Left lobe of liver (tissue), 2 donors: ENCODE measurements around the gene ZNF428. TPM values are rescaled to one million over a fixed set of nuclear protein-coding genes. Genes with fewer than 3 reads are reported as not detected.
A peak's percentile ranks its signal among the peaks of the same experiment; 100 is the strongest.
"Not testable (repeated sequence)": the region's sequence is repeated elsewhere in the genome, so short reads cannot be mapped to it uniquely, and the experiment has no call there.

Experiments
- ATAC-seq: fragments of 200-7000 bp; cut with Tn5 transposase; one replicate; pipeline ENCODE4 v1.9.1; 2020; ENCODE audit warnings: mild to moderate bottlenecking, moderate library complexity
- DNase-seq: peaks from one replicate; pipeline ENCODE4 v3.0.0-alpha.2; 2020; ENCODE audit warnings: low spot score
- total RNA-seq: library from RNA; stranded (reverse); gene quantifications from one replicate; pipeline ENCODE4 v1.2.1, GENCODE V29; 2021
- donor health status: DM: no; HTN: no; CAD: no; lungs with moderate emphysema.
- donor health status: DM: no; HTN: yes; CAD: no.

ZNF428 gene, protein sequence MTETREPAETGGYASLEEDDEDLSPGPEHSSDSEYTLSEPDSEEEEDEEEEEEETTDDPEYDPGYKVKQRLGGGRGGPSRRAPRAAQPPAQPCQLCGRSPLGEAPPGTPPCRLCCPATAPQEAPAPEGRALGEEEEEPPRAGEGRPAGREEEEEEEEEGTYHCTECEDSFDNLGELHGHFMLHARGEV
- 15.7 TPM for total RNA-seq

DNA sequence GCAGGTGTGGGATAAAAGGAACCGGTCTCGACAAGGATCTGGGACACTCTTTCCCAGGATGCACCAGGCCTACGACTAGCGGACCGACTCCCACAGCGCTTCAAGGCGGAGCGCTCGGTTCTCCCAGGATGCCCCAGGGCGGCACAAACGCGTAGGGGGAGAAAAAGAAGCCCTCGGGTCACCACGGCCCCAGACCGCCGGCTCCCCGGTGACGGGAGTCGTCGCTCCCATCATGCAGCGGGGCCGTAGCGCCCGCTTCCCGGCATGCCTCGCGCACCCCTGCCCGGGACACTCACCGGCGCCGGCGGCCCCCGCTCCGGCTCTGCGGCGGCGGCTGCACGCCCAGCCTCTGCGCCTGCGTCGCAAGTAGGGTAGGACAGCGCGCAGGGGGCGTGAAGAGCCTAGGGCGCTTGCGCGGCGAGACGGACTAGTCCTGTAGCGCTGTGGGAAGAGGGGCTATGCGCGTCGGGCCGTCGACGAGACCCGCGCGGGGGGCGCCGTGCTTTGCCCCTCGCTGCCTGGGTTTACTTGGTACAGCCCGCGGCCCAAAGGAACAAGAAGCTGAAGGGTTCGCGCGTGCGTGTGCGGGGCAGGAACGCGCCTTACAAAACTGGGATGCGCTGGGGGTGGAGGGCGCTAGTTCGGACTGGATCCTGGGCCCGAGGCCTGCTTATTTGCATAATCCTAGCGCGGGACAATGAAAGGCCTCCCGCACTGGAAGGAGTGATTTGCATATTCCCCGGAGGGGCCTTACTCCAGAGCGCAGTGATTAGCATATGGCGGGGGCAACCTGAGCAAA, at the start of gene ZNF428:
ZNF428 (minus strand) TSS at position 368 of the 799 bp plus-strand sequence. CDS start 5,325 bp downstream, outside the sequence.
- peak; percentile 88 for DNase-seq
- peak; percentile 89 for ATAC-seq

DNA sequence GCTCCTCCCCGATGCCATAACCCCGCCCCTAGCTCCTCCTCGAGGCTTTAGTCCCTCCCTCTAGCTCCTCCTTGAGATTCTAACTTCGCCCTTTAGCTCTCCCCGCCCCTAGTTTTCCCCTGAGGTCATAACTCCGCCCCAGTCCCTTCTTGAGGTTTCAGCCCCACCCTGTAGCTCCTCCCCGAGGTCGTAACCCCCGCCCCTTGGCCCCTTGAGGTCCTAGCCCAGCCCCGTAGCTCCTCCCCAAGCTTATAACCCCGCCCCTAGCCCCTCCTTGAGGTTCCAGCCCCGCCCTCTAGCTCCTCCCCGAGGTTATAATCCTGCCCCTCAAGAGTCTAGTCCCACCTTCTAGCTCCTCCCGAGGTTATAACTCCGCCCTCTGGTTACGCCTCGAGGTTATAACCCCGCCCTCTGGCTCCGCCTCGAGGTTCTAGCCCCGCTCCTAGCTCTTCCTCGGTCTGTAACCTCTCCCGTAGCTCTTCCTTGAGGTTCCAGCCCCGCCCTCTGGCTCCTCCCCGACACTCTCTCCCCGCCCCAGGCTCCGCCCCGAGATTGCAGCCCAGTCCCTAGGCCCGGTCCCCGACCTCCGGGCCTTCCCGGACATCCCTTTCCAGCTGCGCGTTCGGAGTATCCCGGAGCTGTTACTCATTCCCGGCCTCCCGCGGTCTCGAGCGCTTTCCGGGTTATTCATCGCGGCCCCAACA, 49.1 kb upstream of the ZNF428 start:
- DNase-seq (peak; percentile 89), ATAC-seq (peak; percentile 83)

DNA sequence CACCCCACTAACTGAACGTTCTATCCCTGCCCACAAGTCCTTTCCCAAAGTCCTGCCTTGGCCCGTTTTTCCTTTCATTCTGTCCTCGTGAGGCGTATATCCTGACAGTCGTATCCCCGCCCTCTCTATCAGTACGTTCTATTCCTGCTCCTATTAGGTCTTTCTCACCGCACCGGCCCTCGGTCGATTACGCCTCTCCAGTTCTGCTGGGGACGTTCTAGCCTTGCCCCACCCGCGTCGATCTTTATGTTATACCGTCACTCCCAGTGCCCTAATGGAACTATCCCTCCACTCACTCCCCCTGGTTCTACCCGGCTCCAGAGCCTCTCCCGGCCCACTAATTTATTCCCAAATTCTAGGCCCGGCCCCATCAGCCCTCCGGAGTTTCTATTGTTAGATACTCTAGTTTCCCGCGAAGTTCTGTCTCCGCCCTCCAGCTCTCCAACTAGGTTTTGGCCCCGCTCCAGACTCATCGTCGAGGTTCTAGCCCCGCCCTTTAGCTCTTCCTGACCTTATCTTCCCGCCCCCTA, 48.5 kb upstream of the ZNF428 start:
- no peak for ATAC-seq
- no peak for DNase-seq

DNA sequence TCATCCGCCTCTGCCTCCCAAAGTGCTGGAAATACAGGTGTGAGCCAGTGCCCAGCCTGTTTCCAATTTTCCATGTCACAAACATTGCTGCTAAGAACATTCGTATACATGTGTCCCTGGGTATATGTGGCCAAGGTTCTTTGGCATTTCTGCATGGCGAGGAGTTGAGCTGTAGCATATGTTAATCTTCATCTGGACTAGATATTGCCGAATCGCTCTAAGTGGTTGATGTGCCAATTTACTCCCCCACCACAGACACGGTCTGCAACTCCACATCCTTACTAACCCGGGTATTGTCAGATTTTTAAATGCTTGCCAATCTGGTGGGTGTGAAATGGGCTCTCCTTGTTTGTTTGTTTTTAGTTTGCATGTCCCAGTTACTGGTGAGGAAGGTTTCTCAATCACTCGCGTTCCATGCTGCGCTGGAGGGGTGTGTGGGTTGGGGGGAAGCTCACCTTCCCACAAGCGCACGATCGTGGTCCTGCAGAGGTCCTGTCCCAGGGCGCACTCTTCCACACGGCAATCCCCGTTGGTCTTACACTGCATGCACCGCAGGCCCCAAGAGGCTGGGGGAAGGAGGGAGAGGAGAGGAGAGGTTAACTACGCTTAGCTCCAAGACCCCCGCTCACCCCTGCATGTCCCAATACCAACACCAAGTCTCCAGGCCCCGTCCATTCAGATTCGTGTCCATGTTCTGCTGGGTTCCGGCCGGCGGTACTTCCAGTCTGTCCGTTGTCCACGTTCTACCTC, 47.9 kb upstream of the ZNF428 start:
- no peak for ATAC-seq
- DNase-seq = no peak

DNA sequence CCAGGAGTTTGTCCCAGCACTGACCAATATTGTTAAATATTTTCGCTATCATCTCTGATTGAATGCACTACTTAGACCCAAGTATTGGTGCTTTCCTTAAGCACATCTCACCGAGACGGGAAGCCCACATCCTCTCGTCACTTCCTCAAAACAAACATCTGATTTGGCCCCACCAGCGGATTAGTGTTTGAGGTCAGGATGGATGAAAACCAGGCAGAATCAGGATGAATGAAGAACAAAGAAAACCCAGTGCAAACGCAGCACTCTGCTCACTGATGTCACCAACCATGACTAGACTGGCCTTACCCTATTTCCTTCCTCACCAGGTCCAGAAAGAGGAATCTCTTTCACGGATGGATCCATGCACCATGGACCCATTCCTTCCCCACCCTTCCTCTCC, 44.6 kb upstream of the ZNF428 start:
- no peak for ATAC-seq
- DNase-seq = no peak

DNA sequence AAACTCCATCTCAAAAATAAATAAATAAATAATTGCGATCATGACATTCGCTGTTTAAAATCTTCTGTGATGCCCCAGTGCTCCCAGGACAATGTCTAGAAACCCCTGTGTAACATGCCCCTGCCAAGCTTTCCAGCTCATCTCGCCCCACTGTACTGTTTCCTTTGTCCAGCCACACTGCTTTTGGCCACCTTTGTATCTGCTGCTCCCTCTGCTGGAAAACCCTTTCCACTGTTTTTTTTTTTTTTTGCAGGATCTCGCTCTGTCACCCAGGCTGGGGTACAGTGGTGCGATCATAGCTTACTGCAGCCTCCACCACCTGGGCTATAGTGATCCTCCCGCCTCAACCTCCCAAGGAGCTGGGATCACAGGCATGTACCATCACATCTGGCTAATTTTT, 43.1 kb upstream of the ZNF428 start:
- ATAC-seq (peak; percentile 62), DNase-seq (no peak)

DNA sequence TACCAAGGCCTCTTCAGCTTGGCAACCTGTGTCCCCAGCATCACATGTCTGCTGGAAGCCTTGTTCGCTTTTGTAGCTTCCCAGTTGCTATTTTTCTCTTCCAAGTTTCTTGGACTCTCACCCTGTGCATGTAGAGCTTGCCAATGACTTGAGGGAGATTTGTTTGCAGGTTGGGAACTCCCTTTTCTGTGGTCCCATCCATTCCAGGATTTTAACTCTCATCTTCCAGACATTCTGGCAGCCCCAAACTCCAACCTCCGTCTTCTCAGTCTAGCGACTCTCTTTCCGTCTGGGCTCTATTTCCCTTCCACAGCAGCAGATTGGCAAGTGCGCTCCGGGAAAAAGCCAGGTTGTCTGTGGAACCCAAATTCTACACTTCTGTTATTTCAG, 41.5 kb upstream of the ZNF428 start:
- DNase-seq (no peak), ATAC-seq (no peak)

DNA sequence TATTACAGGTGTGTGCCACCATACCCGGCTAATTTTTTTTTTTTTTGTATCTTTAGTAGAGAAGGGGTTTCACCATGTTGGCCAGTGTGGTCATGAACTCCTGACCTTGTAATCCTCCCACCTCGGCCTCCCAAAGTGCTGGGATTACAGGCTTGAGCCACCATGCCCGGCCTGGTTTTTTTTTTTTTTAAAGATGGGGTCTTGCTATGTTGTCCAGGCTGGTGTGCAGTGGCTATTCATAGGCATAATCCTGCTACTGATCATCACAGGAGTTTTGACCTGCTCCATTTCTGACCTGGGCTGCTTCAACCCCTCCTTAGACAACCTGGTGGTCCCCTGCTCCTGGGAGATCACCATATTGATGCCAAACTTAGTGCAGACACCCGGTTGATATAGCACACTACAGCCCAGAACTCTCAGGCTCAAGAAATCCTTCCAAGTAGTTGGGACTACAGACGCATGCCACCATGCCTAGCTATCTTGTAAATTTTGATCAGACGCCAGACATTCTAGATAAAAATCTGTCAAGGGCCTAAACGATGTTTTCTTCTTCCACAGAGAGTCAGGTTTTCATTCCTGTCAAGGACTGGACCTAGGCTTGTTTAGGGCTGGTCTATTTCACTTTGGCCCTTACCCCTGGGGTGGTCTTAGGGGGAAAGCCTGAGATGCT, 41.0 kb upstream of the ZNF428 start:
- no peak for ATAC-seq

DNA sequence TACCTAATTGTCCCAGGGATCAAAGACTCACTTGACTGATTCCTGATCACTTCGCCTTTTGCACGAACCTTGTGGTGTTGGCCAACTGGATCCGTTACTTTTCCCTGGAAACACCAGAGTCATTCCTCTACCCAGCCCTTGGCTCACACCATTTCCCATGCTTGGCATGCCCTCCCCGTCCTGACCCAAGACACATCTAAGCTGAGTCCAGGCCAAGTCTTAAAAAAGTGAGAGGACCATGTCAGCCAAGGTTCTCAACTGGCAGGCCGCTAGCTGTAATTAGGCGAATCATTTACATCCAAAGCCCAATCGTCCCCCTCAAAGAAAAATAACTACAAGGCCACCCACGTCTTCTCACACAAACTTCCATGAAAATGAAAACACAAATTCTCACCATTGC, 39.1 kb upstream of the ZNF428 start:
- no peak for ATAC-seq
- no peak for DNase-seq

More for the DNA sequence above, 41.0 kb upstream of the ZNF428 start:
- no peak for DNase-seq

DNA sequence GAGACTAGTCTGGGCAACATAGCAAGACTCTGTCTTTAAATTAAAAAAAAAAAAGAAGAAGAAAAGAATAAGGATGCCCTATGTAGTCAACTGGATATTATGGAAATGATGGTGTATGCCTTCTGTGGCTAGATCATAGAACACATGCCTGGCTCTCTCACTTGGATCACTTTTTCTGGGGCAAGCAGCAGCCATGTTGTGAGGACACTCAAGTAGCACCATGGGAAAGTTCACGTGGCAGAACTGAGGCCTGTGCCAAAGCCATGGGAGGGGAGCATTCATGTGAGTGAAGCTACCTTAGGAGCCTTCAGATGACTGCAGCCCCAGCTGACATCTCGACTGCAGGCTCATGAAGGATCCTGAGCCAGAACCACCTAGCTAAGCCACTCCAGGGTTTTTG, 38.6 kb upstream of the ZNF428 start:
- no peak for ATAC-seq

DNA sequence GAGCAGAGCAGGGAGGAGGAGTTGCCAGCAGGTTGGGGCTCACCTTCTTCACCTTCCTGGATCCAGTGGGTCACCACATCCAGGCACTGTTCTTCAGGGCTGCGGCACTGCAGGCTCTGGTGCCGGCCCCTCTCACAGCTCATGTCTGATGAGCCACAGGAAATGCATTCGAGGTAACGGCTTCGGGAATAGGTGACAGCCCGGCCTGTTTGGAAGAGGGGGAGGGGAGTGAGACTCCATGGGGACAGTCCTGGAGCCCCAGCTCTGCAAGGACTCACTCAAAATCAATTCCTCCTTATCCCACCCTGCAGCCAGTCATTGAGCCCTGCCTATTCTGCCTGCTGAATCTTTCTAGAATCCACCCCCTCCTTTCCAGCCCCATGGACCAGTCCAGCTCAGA, 37.0 kb upstream of the ZNF428 start:
- ATAC-seq = no peak

More for the DNA sequence above, 38.6 kb upstream of the ZNF428 start:
- no peak for DNase-seq

DNA sequence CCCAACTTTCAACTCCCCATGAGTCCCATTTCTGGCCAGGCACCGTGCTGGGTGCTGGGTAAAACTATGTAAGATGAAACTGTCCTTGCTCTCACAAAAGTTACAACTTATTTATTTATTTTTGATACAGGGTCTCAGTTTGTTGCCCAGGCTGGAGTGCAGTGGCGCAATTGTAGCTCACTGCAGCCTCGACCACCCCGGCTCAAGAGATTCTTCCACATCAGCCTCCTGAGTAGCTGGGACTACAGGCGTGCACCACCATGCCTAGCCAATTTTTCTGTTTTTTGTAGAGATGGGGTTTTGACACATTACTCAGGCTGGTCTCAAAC, 33.1 kb upstream of the ZNF428 start:
- ATAC-seq (peak; percentile 8), DNase-seq (no peak)

More for the DNA sequence above, 37.0 kb upstream of the ZNF428 start:
- DNase-seq = no peak

DNA sequence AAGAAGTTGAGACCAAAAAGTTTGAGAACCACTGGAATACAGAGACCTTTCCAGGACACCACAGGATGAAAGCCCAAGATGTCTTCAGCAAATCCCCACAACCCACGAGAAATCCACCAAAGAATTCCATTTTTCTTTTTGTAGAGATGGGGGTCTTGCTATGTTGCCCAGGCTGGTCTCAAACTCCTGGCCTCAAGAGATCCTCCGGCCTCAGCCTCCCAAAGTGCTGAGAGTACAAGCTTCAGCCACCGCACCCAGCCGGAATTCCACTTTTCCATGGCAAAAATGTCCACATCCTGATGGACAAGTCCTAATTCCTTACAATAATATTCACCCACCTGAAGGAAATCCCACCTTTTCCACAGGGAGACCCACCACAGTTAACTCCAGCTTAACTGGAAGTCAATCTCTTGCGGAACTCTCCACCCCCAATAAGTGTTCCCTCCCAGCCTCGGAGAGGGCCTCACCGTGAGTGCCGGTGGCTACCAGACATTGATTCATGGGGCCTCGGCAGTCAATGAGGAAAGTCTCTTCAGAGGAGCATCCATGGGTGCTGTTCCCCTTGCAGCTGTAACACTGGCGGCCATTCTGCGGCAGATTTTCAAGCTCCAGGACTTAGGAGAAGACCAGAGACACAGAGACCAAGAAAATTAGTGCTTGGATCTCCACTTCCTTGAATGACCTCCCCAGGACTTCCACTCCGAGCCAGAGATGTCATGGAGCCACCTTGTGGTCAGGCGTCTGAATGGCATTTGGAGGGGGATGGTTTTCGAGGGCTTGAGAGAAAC, 32.5 kb upstream of the ZNF428 start:
- DNase-seq (peak; percentile 62), ATAC-seq (peak; percentile 98)

DNA sequence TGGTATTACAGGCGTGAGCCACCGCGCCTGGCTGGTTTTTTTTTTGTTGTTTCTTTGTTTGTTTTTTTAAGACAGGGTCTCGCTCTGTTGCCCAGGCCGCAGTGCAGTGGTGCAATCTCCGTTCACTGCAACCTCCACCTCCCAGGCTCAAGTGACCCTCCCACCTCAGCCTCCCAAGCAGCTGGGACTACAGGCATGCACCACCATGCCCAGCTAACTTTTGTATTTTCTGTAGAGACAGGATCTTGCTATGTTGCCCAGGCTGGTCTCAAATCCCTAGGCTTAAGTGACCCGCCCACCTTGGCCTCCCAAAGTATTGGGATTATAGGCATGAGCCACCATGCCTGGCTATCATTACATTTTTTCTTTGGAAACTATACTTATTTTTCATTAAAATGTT, 30.8 kb upstream of the ZNF428 start:
- not testable (repeated sequence) for DNase-seq, ATAC-seq

DNA sequence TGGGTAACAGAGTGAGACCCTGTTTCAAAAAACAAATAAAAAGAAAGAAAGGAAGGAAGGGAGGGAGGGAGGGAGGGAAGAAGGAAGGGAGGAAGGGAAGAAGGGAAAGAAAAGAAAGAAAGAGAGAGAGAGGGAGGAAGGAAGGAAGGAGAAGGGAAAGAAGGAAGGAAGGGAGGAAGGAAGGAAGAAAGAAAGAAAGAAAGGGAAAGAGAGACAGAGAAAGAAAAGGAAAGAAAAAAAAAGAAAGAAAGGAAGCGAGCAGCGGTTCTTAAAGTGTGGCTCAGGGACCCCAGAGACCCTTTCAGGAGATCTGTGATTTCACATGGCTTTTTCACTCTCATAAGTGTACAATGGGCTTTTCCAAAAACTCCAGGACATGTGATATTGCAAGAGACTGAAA, 30.1 kb upstream of the ZNF428 start:
- ATAC-seq = no peak
- no peak for DNase-seq

DNA sequence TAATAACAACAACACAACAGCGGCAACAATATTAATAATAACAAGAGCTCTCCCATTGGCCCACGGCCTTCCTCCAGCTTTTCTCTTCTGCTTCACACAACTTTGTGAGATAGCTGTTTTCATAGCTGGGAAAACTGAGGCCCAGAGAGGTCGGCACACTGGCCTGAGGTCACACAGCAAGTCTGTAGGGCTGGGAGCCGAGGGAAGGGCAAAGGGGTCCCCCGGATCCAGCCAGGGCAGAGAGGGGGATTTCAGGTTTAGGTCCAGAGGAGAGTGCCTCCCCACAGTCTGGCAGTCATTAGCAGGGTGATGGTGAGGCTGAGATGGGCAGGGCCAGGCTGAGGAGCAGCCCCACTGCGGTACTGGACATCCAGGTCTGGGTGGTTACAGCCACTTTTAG, 29.2 kb upstream of the ZNF428 start:
- no peak for DNase-seq
- no peak for ATAC-seq

DNA sequence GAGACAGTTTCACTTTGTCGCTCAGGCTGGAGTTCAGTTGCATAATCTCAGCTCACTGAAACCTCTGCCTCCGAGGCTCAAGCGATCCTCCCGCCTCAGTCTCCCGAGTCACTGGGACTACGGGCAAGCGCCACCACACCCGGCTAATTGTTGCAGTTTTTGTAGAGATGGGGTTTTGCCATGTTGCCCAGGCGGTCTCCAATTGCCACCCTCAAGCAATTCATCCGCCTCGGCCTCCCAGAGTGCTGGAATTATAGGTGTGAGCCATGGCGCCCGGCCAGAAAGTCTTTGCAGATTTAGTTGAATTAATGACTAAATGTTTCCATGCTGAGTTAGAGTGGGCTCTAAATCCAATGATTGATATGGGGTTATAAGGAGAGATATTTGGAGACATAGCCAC, 24.8 kb upstream of the ZNF428 start:
- no peak for DNase-seq
- ATAC-seq = no peak

DNA sequence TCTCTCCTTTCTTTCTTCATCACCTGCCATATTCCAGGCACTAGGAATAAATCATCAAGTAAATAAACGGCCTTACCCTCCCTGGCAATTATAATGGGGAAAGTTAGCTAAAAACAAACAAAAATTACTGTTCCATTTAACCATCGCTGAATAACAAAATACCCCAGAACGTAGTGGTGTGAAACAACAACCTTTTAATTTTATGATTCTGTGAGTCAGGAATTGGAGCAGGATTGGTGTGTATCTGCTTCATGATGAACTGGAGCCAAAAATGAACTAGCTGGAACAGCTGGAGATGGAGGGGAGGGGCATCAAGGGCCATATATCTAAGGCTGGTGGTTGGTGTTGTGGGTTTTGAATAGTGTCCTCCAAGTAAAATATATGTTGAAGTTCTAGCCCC, 23.9 kb upstream of the ZNF428 start:
- DNase-seq = no peak
- no peak for ATAC-seq

DNA sequence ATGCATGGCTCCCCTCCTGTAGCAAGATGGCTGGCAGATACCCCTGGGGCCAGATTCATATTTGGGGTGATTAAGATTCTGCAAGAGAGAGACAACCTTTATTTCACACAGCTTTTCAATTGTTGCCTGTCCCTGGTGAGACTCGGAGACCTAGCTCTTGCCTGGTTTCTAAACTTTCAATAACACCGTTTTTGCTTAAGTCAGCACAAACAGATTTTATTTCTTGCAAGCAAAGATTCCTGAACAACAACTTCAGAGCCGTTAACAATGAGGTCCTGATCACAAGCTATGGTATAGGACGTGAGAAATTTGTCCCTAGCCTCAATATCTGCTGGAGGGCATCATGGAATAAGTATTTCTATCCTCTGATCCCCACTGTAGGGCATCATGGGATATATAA, 23.1 kb upstream of the ZNF428 start:
- no peak for DNase-seq
- no peak for ATAC-seq

DNA sequence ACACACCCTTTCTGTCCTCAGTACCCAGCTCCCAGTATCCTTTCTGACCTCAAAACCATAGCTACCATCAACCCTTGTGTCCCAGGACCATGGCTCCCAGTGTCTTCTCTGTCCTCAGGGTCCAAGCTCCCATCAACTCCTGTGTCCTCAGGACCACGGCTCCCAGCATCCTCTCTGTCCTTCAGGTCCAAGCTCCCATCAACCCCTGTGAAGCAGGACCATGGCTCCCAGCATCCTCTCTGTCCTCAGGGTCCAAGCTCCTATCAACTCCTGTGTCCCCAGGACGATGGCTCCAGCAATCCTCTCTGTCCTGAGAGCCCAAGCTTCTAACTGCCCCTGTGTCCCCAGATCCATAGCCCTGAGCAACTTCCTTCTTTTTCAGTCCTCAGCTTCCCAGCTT, 21.9 kb upstream of the ZNF428 start:
- DNase-seq (no peak), ATAC-seq (no peak)
